ENCODE data around the gene RASA2. TPM values are rescaled to one million over a fixed set of nuclear protein-coding genes. Genes with fewer than 3 reads are reported as not detected.

RASA2 gene
- polyA plus RNA-seq, 1 donor (not counting 4 experiments of a cell fraction or from before 2014, with no cell fraction given) = 10.3 TPM

DNA sequence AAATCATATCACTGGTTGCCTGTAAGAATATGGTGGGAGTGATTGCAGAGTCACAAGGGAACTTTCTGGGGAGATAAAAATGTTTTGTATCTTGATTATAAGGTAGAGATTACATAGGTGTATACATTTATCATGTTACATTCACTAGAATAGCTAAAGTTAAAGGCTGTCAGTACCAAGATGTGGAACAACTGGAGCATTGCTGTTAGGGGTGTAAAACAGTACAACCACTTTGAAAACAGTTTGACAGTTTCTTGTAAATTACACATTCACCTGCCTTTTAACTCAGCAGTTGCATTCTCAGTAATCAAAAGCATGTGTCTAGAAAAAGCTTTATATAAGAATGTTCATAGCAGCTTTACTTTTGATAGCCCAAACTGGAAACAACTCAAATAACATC lies 27.6 kb downstream of the RASA2 start:
- Histone ChIP-seq H3K4me2 (ENCODE audit: control insufficient read depth, extremely low read depth, insufficient read depth, low read depth, low read length) (no peak overlapping the region), H3K9me3 (ENCODE audit: control insufficient read depth, low read depth, low read length) (no peaks in the 10 kb centered on the region), H3K27ac (ENCODE audit: control insufficient read depth, insufficient read depth, low read length) (no peak overlapping the region), H3K4me3 (ENCODE audit: control insufficient read depth in 2 of 3, extremely low read depth in 1 of 3, insufficient read depth in 2 of 3, low read depth in 1 of 3, low read length in 3 of 3) (no peak overlapping the region), H3K9ac (ENCODE audit: control insufficient read depth, extremely low read depth, insufficient read depth, low read length) (no peak overlapping the region), H3K36me3 (ENCODE audit: control insufficient read depth in 2 of 2, extremely low read depth in 1 of 2, insufficient read depth in 2 of 2, low read length in 2 of 2) (peaks cover 4% of the 10 kb centered on the region in 2 experiments), H4K20me1 (ENCODE audit: control insufficient read depth, extremely low read depth, insufficient read depth, low read length) (peaks cover 2% of the 10 kb centered on the region), H3K9me1 (ENCODE audit: control insufficient read depth, extremely low read depth, insufficient read depth, low read length) (no peaks in the 10 kb centered on the region), H2AFZ (ENCODE audit: control insufficient read depth, low read length) (no peak overlapping the region), H3K4me1 (ENCODE audit: control insufficient read depth, extremely low read depth, insufficient read depth, low read length) (no peaks in the 10 kb centered on the region), H3K79me2 (ENCODE audit: control insufficient read depth, insufficient read depth, low read length) (peaks cover 26% of the 10 kb centered on the region), H3K27me3 (ENCODE audit: control insufficient read depth, extremely low read depth, insufficient read depth, low read length) (no peaks in the 10 kb centered on the region)
- dilution Hi-C loops (cut with MboI; ENCODE audit: extremely low pct_ligation_motif_present, low sequenced_read_pairs) = no loop called here
- TF ChIP-seq EZH2 (IDR thresholded peaks at IDR 0.05; ENCODE audit: low read length) = no peak
- TF ChIP-seq, protein P1, sequence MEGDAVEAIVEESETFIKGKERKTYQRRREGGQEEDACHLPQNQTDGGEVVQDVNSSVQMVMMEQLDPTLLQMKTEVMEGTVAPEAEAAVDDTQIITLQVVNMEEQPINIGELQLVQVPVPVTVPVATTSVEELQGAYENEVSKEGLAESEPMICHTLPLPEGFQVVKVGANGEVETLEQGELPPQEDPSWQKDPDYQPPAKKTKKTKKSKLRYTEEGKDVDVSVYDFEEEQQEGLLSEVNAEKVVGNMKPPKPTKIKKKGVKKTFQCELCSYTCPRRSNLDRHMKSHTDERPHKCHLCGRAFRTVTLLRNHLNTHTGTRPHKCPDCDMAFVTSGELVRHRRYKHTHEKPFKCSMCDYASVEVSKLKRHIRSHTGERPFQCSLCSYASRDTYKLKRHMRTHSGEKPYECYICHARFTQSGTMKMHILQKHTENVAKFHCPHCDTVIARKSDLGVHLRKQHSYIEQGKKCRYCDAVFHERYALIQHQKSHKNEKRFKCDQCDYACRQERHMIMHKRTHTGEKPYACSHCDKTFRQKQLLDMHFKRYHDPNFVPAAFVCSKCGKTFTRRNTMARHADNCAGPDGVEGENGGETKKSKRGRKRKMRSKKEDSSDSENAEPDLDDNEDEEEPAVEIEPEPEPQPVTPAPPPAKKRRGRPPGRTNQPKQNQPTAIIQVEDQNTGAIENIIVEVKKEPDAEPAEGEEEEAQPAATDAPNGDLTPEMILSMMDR (optimal IDR thresholded peaks at IDR 0.05 in 1 of 3, IDR thresholded peaks at IDR 0.05 in 1 of 3, conservative IDR thresholded peaks at IDR 0.05 in 1 of 3; ENCODE audit: extremely low read depth in 1 of 3, insufficient read depth in 2 of 3, low read length in 3 of 3) = no peak
- DNase-seq (ENCODE audit: low read depth, low spot score) (no peak), FAIRE-seq (no peak)

DNA sequence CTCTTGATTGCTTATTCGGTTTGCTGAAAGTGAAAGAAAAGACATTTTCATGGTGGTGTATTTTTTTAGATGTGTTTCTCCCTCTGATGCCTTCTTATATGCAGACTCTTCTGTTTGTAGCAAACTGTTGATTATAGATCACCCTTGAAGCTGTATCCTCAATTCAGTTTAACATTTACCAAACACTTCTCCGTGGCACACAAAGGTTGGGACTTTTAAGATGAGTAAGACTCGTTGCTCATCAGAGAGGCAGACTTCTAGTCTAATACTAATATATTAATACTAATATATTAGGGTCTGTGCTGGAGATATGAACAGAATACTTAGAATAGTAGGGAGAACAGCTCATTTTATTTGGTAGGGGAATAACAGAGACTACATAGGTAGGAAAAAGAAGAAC lies 32.8 kb downstream of the RASA2 start:
- Histone ChIP-seq H3K9me3 (ENCODE audit: control insufficient read depth, low read depth, low read length) (no peaks in the 10 kb centered on the region), H3K9me1 (ENCODE audit: control insufficient read depth, extremely low read depth, insufficient read depth, low read length) (no peaks in the 10 kb centered on the region), H3K79me2 (ENCODE audit: control insufficient read depth, insufficient read depth, low read length) (peaks cover 14% of the 10 kb centered on the region), H3K4me1 (ENCODE audit: control insufficient read depth, extremely low read depth, insufficient read depth, low read length) (no peaks in the 10 kb centered on the region), H3K27me3 (ENCODE audit: control insufficient read depth, extremely low read depth, insufficient read depth, low read length) (no peaks in the 10 kb centered on the region), H3K36me3 (ENCODE audit: control insufficient read depth in 2 of 2, extremely low read depth in 1 of 2, insufficient read depth in 2 of 2, low read length in 2 of 2) (peaks cover 4 to 17% of the 10 kb centered on the region in 2 experiments), H3K27ac (ENCODE audit: control insufficient read depth, insufficient read depth, low read length) (no peak overlapping the region), H3K4me3 (ENCODE audit: control insufficient read depth in 2 of 3, extremely low read depth in 1 of 3, insufficient read depth in 2 of 3, low read depth in 1 of 3, low read length in 3 of 3) (no peak overlapping the region), H3K4me2 (ENCODE audit: control insufficient read depth, extremely low read depth, insufficient read depth, low read depth, low read length) (no peak overlapping the region), H3K9ac (ENCODE audit: control insufficient read depth, extremely low read depth, insufficient read depth, low read length) (no peak overlapping the region), H2AFZ (ENCODE audit: control insufficient read depth, low read length) (no peak overlapping the region), H4K20me1 (ENCODE audit: control insufficient read depth, extremely low read depth, insufficient read depth, low read length) (no peaks in the 10 kb centered on the region)
- dilution Hi-C loops (cut with MboI; ENCODE audit: extremely low pct_ligation_motif_present, low sequenced_read_pairs) = no loop called here
- FAIRE-seq = no peak
- no peak for DNase-seq (ENCODE audit: low read depth, low spot score)
- TF ChIP-seq, protein P1 (optimal IDR thresholded peaks at IDR 0.05 in 1 of 3, IDR thresholded peaks at IDR 0.05 in 1 of 3, conservative IDR thresholded peaks at IDR 0.05 in 1 of 3; ENCODE audit: extremely low read depth in 1 of 3, insufficient read depth in 2 of 3, low read length in 3 of 3) = no peak
- no peak for TF ChIP-seq EZH2 (IDR thresholded peaks at IDR 0.05; ENCODE audit: low read length)
